Trophoblast cell (in vitro differentiated cells and primary cell): ENCODE measurements around the gene PKIG.
A peak's percentile ranks its signal among the peaks of the same experiment; 100 is the strongest.

Experiments
- DNase-seq, 2 donors: peaks; one replicate each; pipeline ENCODE4 v3.0.0-alpha.2; 2016
- H2AFZ ChIP-seq: 2 replicates; pipeline ENCODE4 v1.6.1; 2013; ENCODE audit warnings: low read length, moderate library complexity, mild to moderate bottlenecking; ENCODE audit not compliant: insufficient read depth, poor library complexity
- H2AK5ac ChIP-seq: 2 replicates; pipeline ENCODE4 v1.6.1; 2013; ENCODE audit warnings: mild to moderate bottlenecking, low read length
- H2BK120ac ChIP-seq: 2 replicates; pipeline ENCODE4 v1.6.1; 2013; ENCODE audit warnings: low read length, mild to moderate bottlenecking, moderate library complexity; ENCODE audit not compliant: insufficient read depth, poor library complexity
- H2BK12ac ChIP-seq: 2 replicates; pipeline ENCODE4 v1.6.1; 2013; ENCODE audit warnings: mild to moderate bottlenecking, low read length, moderate library complexity
- H2BK5ac ChIP-seq: 2 replicates; pipeline ENCODE4 v1.6.1; 2013; ENCODE audit warnings: low read length, low read depth, moderate library complexity, mild to moderate bottlenecking; ENCODE audit not compliant: poor library complexity
- H3K14ac ChIP-seq: 2 replicates; pipeline ENCODE4 v1.6.1; 2013; ENCODE audit warnings: mild to moderate bottlenecking, low read length
- H3K18ac ChIP-seq: 2 replicates; pipeline ENCODE4 v1.6.1; 2013; ENCODE audit warnings: mild to moderate bottlenecking, low read length
- H3K23ac ChIP-seq: 2 replicates; pipeline ENCODE4 v1.6.1; 2013; ENCODE audit warnings: low read length
- H3K27ac ChIP-seq: 2 replicates; pipeline ENCODE4 v1.5.1; 2013; ENCODE audit warnings: low read depth, mild to moderate bottlenecking, inconsistent platforms, low read length, moderate library complexity
- H3K27me3 ChIP-seq: 2 replicates; pipeline ENCODE4 v1.6.1; 2013; ENCODE audit warnings: inconsistent platforms, mild to moderate bottlenecking, low read length, moderate library complexity; ENCODE audit not compliant: insufficient read depth
- H3K36me3 ChIP-seq, 2 experiments: 1 replicate in 1 of 2; 2 replicates in 1 of 2; pipeline ENCODE4 v1.6.1; 2013; ENCODE audit warnings: low read length in 2 of 2, mild to moderate bottlenecking in 2 of 2, moderate library complexity in 1 of 2; ENCODE audit not compliant: insufficient read depth in 2 of 2, control insufficient read depth in 1 of 2
- H3K4ac ChIP-seq: 2 replicates; pipeline ENCODE4 v1.6.1; 2013; ENCODE audit warnings: low read depth, mild to moderate bottlenecking, low read length, moderate library complexity
- H3K4me1 ChIP-seq, 2 experiments: 1 replicate in 1 of 2; 2 replicates in 1 of 2; pipeline ENCODE4 v1.6.1; 2013; ENCODE audit warnings: low read length in 2 of 2, mild to moderate bottlenecking in 2 of 2, moderate library complexity in 1 of 2; ENCODE audit not compliant: insufficient read depth in 2 of 2, control insufficient read depth in 1 of 2
- H3K4me2 ChIP-seq: 2 replicates; pipeline ENCODE4 v1.6.1; 2013; ENCODE audit warnings: inconsistent platforms, mild to moderate bottlenecking, low read length, moderate library complexity
- H3K4me3 ChIP-seq: 2 replicates; pipeline ENCODE4 v1.5.1; 2013; ENCODE audit warnings: mild to moderate bottlenecking, low read depth, low read length, inconsistent platforms
- H3K79me1 ChIP-seq: one replicate; pipeline ENCODE4 v1.6.1; 2013; ENCODE audit warnings: low read length
- H3K79me2 ChIP-seq: 2 replicates; pipeline ENCODE4 v1.6.1; 2013; ENCODE audit warnings: low read length, mild to moderate bottlenecking; ENCODE audit not compliant: control insufficient read depth, insufficient read depth, poor library complexity
- H3K9ac ChIP-seq: 2 replicates; pipeline ENCODE4 v1.6.1; 2013; ENCODE audit warnings: mild to moderate bottlenecking, low read length
- H3K9me3 ChIP-seq: 2 replicates; pipeline ENCODE4 v1.6.1; 2013; ENCODE audit warnings: low read depth, mild to moderate bottlenecking, control low read depth, inconsistent platforms, low read length; ENCODE audit not compliant: insufficient read depth
- H4K12ac ChIP-seq: 2 replicates; pipeline ENCODE4 v1.6.1; 2013; ENCODE audit warnings: low read depth, mild to moderate bottlenecking, low read length, moderate library complexity
- H4K8ac ChIP-seq: 2 replicates; pipeline ENCODE4 v1.6.1; 2013; ENCODE audit warnings: low read depth, mild to moderate bottlenecking, low read length, moderate library complexity
- H4K91ac ChIP-seq: one replicate; pipeline ENCODE4 v1.6.1; 2013; ENCODE audit warnings: low read depth, mild to moderate bottlenecking, low read length, moderate library complexity
- WGBS: extraction: QIAGEN DNeasy Blood & Tissue Kit; methylation state at CpG from one replicate; pipeline ENCODE4 v1.1.7; 2013; ENCODE audit warnings: missing lambda C conversion rate; ENCODE audit not compliant: insufficient read length, insufficient coverage; ENCODE audit errors: extremely low coverage; 5-methylcytosine and 5-hydroxymethylcytosine counted together

The PKIG gene

GRCh38 chr20:44614525-44614924 is 32.1 kb downstream of the PKIG start:
- no peak overlapping the region for H3K18ac ChIP-seq
- peaks cover 2% of the 10 kb centered on the region for H3K79me1 ChIP-seq
- no peak overlapping the region for H4K91ac ChIP-seq
- H3K9ac ChIP-seq, result no peak overlapping the region
- H3K4me2 ChIP-seq, result no peak overlapping the region
- no peaks in the 10 kb centered on the region for H3K79me2 ChIP-seq
- no peak overlapping the region for H2BK12ac ChIP-seq
- no peak overlapping the region for H2AFZ ChIP-seq
- H2BK5ac ChIP-seq, result no peak overlapping the region
- H3K27me3 ChIP-seq, result no peaks in the 10 kb centered on the region
- H3K4ac ChIP-seq, result no peak overlapping the region
- no peak for DNase-seq
- no peak overlapping the region for H3K14ac ChIP-seq
- H3K27ac ChIP-seq, result no peak overlapping the region
- no peak overlapping the region for H4K8ac ChIP-seq
- no peak overlapping the region for H2BK120ac ChIP-seq
- H4K12ac ChIP-seq, result no peak overlapping the region
- no peak overlapping the region for H3K23ac ChIP-seq
- H2AK5ac ChIP-seq, result no peak overlapping the region
- H3K4me3 ChIP-seq, result no peak overlapping the region
- H3K4me1 ChIP-seq, result peaks cover 0 to 2% of the 10 kb centered on the region in 2 experiments
- H3K36me3 ChIP-seq, result peaks cover 21 to 28% of the 10 kb centered on the region in 2 experiments
- WGBS, result no CpG with 5 or more reads among the region's 14 CpGs
- no peaks in the 10 kb centered on the region for H3K9me3 ChIP-seq

GRCh38 chr20:44615169-44615791 is 32.9 kb downstream of the PKIG start:
- Histone ChIP-seq H3K27me3 (no peaks in the 10 kb centered on the region), H3K4ac (no peak overlapping the region), H3K23ac (no peak overlapping the region), H3K27ac (no peak overlapping the region), H3K14ac (no peak overlapping the region), H3K9ac (no peak overlapping the region), H3K18ac (no peak overlapping the region), H3K4me3 (no peak overlapping the region), H3K4me2 (no peak overlapping the region), H2AK5ac (no peak overlapping the region), H3K4me1 (no peaks in the 10 kb centered on the region), H3K79me1 (no peaks in the 10 kb centered on the region), H2BK120ac (no peak overlapping the region), H2BK5ac (no peak overlapping the region), H3K9me3 (no peaks in the 10 kb centered on the region), H4K8ac (no peak overlapping the region), H3K79me2 (no peaks in the 10 kb centered on the region), H4K12ac (no peak overlapping the region), H4K91ac (no peak overlapping the region), H2AFZ (no peak overlapping the region), H2BK12ac (no peak overlapping the region), H3K36me3 (peaks cover 28 to 32% of the 10 kb centered on the region in 2 experiments)
- no peak for DNase-seq
- no CpG with 5 or more reads among the region's 10 CpGs for WGBS

DNA sequence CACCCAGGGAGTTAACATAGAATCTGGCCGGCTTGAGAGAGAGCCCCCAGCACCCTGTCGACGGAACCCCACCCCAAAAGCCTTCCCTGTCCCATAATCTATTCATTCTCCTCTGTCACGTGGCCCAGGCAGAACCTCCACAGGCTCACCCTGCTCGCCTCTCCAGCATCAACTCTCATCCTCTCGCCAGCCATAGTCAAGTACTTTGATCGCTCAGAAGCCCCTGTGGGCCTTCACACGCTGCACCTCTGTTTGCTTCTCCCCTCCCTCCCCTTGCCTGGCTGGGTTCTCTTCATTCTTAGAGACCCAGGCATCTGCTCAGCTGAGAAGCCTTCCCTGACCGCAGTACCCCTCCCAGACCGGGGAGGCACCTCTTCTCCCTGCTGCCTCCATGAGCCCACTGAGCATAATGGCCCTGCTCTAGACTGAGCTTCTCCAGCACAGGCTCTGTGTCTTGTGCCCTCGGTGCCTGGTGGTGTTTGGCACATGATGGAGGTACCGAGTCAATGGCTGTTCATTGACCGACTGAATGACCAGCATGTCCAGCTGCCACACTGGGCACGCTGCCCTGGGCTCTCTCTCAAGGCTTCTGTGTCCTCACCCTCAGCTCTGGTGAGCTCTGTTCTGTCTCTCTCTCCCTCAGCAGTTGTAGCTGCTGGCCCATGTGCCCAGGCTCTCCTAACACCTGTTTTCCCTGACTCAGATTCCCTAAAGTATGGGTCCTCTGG is 33.7 kb downstream of the PKIG start:
- Histone ChIP-seq H3K79me2 (no peaks in the 10 kb centered on the region), H3K27ac (no peak overlapping the region), H2AK5ac (no peak overlapping the region), H2AFZ (peak overlapping the region; percentile 35), H2BK5ac (no peak overlapping the region), H3K4ac (no peak overlapping the region), H3K4me2 (no peak overlapping the region), H4K91ac (no peak overlapping the region), H3K9me3 (no peaks in the 10 kb centered on the region), H3K14ac (no peak overlapping the region), H3K9ac (no peak overlapping the region), H4K8ac (no peak overlapping the region), H3K18ac (no peak overlapping the region), H4K12ac (no peak overlapping the region), H3K23ac (no peak overlapping the region), H2BK120ac (no peak overlapping the region), H3K4me3 (no peak overlapping the region), H2BK12ac (no peak overlapping the region), H3K4me1 (no peaks in the 10 kb centered on the region), H3K79me1 (no peaks in the 10 kb centered on the region), H3K27me3 (no peaks in the 10 kb centered on the region), H3K36me3 (peaks cover 34 to 35% of the 10 kb centered on the region in 2 experiments)
- WGBS, result no CpG with 5 or more reads among the region's 14 CpGs
- DNase-seq, result no peak

DNA sequence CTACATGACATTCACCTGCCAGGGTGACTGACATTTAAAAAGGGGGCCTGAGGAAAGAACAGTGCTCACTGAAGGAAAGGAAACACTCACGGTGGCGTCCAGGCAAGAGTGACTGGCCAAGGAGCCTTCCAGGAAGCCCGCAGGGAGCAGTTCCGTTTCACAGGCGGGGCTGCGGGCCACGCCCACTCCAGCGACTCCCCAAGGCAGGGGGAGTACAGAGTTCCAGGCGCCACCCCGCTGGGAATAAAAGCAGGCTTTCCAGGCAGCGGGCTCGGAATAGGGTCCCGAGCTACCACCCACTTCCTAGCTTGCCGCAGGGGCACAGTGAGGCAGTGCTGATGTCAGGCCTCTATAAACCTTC is 34.2 kb downstream of the PKIG start:
- no peak overlapping the region for H4K91ac ChIP-seq
- H3K79me1 ChIP-seq, result no peaks in the 10 kb centered on the region
- no peak overlapping the region for H4K8ac ChIP-seq
- H2BK5ac ChIP-seq, result no peak overlapping the region
- no peak overlapping the region for H2AFZ ChIP-seq
- H3K27ac ChIP-seq, result no peak overlapping the region
- H2AK5ac ChIP-seq, result no peak overlapping the region
- no peak overlapping the region for H3K4me3 ChIP-seq
- H3K4me1 ChIP-seq, result no peaks in the 10 kb centered on the region
- H3K4me2 ChIP-seq, result no peak overlapping the region
- H3K27me3 ChIP-seq, result no peaks in the 10 kb centered on the region
- no peak overlapping the region for H3K23ac ChIP-seq
- H3K79me2 ChIP-seq, result no peaks in the 10 kb centered on the region
- H3K36me3 ChIP-seq, result peaks cover 34 to 35% of the 10 kb centered on the region in 2 experiments
- H3K14ac ChIP-seq, result no peak overlapping the region
- no peak overlapping the region for H4K12ac ChIP-seq
- no peaks in the 10 kb centered on the region for H3K9me3 ChIP-seq
- no peak overlapping the region for H3K9ac ChIP-seq
- H2BK12ac ChIP-seq, result no peak overlapping the region
- no peak overlapping the region for H3K4ac ChIP-seq
- WGBS, result no CpG with 5 or more reads among the region's 14 CpGs
- no peak for DNase-seq
- no peak overlapping the region for H2BK120ac ChIP-seq
- no peak overlapping the region for H3K18ac ChIP-seq
